HCT116 (cell line): ENCODE measurements around the gene F11R. TPM values are rescaled to one million over a fixed set of nuclear protein-coding genes. Genes with fewer than 3 reads are reported as not detected.

Experiments
- ATAC-seq: fragments of 200-7000 bp; cut with Tn5 transposase; 2 replicates; pipeline ENCODE4 v1.9.1; 2020; ENCODE audit warnings: mild to moderate bottlenecking, moderate library complexity
- BruUV-seq: library from RNA; stranded (reverse); fragments of 400-500 nt; replicated peaks from 2 replicates; lab custom pipeline; 2021; lab: Mats Ljungman, UMichigan
- CTCF ChIA-PET: fragments of 300-600 bp; sonication (Branson Sonifier 250); formaldehyde crosslinking; loops from one replicate; lab custom pipeline; 2021; ENCODE audit warnings: antibody characterized with exemption; lab: Charles Lee
- POLR2A ChIA-PET: fragments of 300-600, 350-600 bp; sonication (Branson Sonifier 250); formaldehyde crosslinking; loops from one replicate; lab custom pipeline; 2021; ENCODE audit warnings: antibody characterized with exemption; lab: Charles Lee
- RAD21 ChIA-PET, 2 experiments: fragments of 300-600 bp; sonication (Branson Sonifier 250); formaldehyde crosslinking; loops; one replicate each; lab custom pipeline; 2023; ENCODE audit warnings: low total read pairs in 2 of 2; ENCODE audit not compliant: uncharacterized antibody in 2 of 2, unreplicated experiment in 2 of 2, low non-redundant PET in 1 of 2; lab: Charles Lee
- DNase-seq: peaks from one replicate; pipeline ENCODE4 v3.0.0-alpha.2; 2010; ENCODE audit warnings: low read depth, low spot score
- H2AFZ ChIP-seq: fragments of 200-600 bp; shearing (Covaris generic), sonication (generic); 2 replicates; pipeline ENCODE4 v1.6.1; 2017; ENCODE audit warnings: low read depth, mixed run types, mixed read lengths, antibody characterized with exemption, low read length; ENCODE audit not compliant: poor library complexity, severe bottlenecking
- H3K27ac ChIP-seq: 2 replicates; pipeline ENCODE4 v1.5.1; 2012; ENCODE audit warnings: low read depth, low read length
- H3K27me3 ChIP-seq: fragments of 200-600 bp; sonication (generic); 2 replicates; pipeline ENCODE4 v1.6.1; 2016; ENCODE audit warnings: mixed run types, low read length, mixed read lengths; ENCODE audit not compliant: insufficient read depth
- H3K36me3 ChIP-seq, 2 experiments: fragments of 200-500 bp in 1 of 2; fragments of 200-600 bp in 1 of 2; sonication (Bioruptor generic) in 1 of 2; sonication (generic) in 1 of 2; 2 replicates each; pipeline versions ENCODE4 v1.5.1 to v1.6.1; 2014 to 2016; ENCODE audit warnings: low read length in 2 of 2, inconsistent platforms in 1 of 2, mixed read lengths in 1 of 2, mixed run types in 1 of 2; ENCODE audit not compliant: insufficient read depth in 2 of 2, control insufficient read depth in 1 of 2
- H3K4me1 ChIP-seq, 2 experiments: fragments of 200-600 bp in 1 of 2; sonication (generic) in 1 of 2; 2 replicates each; pipeline versions ENCODE4 v1.5.1 to v1.6.1; 2012 to 2017; ENCODE audit warnings: low read length in 2 of 2, inconsistent platforms in 1 of 2, mild to moderate bottlenecking in 1 of 2, mixed read lengths in 1 of 2, mixed run types in 1 of 2, moderate library complexity in 1 of 2; ENCODE audit not compliant: insufficient read depth in 2 of 2, control insufficient read depth in 1 of 2
- H3K4me2 ChIP-seq: fragments of 200-600 bp; sonication (generic); 2 replicates; pipeline ENCODE4 v1.6.1; 2017; ENCODE audit warnings: mixed run types, low read length, mixed read lengths
- H3K4me3 ChIP-seq, 2 experiments: fragments of 200-600 bp in 1 of 2; sonication (generic) in 1 of 2; replicated peaks in 1 of 2; 2 replicates each; pipeline ENCODE4 v1.5.1; 2011 to 2016; ENCODE audit warnings: low read length in 2 of 2, control low read depth in 1 of 2, low read depth in 1 of 2, mild to moderate bottlenecking in 1 of 2, mixed read lengths in 1 of 2, mixed run types in 1 of 2
- H3K79me2 ChIP-seq: fragments of 200-600 bp; sonication (generic); 2 replicates; pipeline ENCODE4 v1.6.1; 2017; ENCODE audit warnings: mild to moderate bottlenecking, mixed run types, low read length, moderate library complexity, mixed read lengths; ENCODE audit not compliant: insufficient read depth
- H3K9ac ChIP-seq: fragments of 200-600 bp; sonication (generic); 2 replicates; pipeline ENCODE4 v1.6.1; 2016; ENCODE audit warnings: low read length, mixed read lengths
- H3K9me2 ChIP-seq: fragments of 200-600 bp; sonication (generic), shearing (Covaris generic); 2 replicates; pipeline ENCODE4 v1.6.1; 2017; ENCODE audit warnings: mixed run types, mild to moderate bottlenecking, moderate library complexity; ENCODE audit not compliant: insufficient read depth
- H3K9me3 ChIP-seq, 2 experiments: fragments of 200-500 bp in 1 of 2; fragments of 200-600 bp in 1 of 2; sonication (Bioruptor generic) in 1 of 2; sonication (generic) in 1 of 2; 2 replicates each; pipeline ENCODE4 v1.6.1; 2014 to 2017; ENCODE audit warnings: low read length in 2 of 2, mixed read lengths in 2 of 2, inconsistent platforms in 1 of 2, low read depth in 1 of 2, mild to moderate bottlenecking in 1 of 2, mixed run types in 1 of 2, moderate library complexity in 1 of 2; ENCODE audit not compliant: control insufficient read depth in 1 of 2, insufficient read depth in 1 of 2
- H4K20me1 ChIP-seq: fragments of 200-600 bp; sonication (generic), shearing (Covaris generic); 2 replicates; pipeline ENCODE4 v1.6.1; 2017; ENCODE audit warnings: mixed run types, mild to moderate bottlenecking, moderate library complexity; ENCODE audit not compliant: insufficient read depth
- CEBPB ChIP-seq: IDR thresholded peaks from 2 replicates; pipeline ENCODE4 v1.6.1; 2012; ENCODE audit warnings: low read depth
- FOSL1 ChIP-seq: IDR thresholded peaks from 2 replicates; pipeline ENCODE4 v1.6.1; 2012; ENCODE audit warnings: low read depth
- POLR2AphosphoS5 ChIP-seq: IDR thresholded peaks from 2 replicates; pipeline ENCODE4 v1.6.1; 2011; ENCODE audit warnings: mild to moderate bottlenecking, low read depth, low read length, moderate library complexity
- SP1 ChIP-seq: IDR thresholded peaks from 2 replicates; pipeline ENCODE4 v1.6.1; 2012; ENCODE audit warnings: low read depth
- TCF7L2 ChIP-seq: IDR thresholded peaks from 2 replicates; pipeline ENCODE4 v1.7.0; 2011; ENCODE audit warnings: borderline replicate concordance, inconsistent platforms; ENCODE audit not compliant: insufficient read depth, insufficient read length; ENCODE audit errors: extremely low read depth
- YY1 ChIP-seq: IDR thresholded peaks from 2 replicates; pipeline ENCODE4 v1.6.1; 2011; ENCODE audit warnings: low read length, low read depth, moderate library complexity, mild to moderate bottlenecking; ENCODE audit not compliant: insufficient replicate concordance; ENCODE audit errors: extremely low read depth
- intact Hi-C: fragments of 100-400 bp; cut with micrococcal nuclease; formaldehyde crosslinking; loops from 2 replicates; pipeline ENCODE4 v1.10.0; 2022
- total RNA-seq: library from RNA; stranded (reverse); gene quantifications from one replicate; pipeline ENCODE4 v1.2.1, GENCODE V29; 2021; ENCODE audit not compliant: unreplicated experiment
- TF ChIP-seq, protein P1 (sequence below), 3 experiments: fragments of 200-600 bp in 1 of 3; sonication (generic) in 1 of 3; IDR thresholded peaks in 2 of 3; conservative IDR thresholded peaks in 1 of 3; 2 replicates each; pipeline ENCODE4 v1.5.1; 2012 to 2017; ENCODE audit warnings: low read depth in 2 of 3, low read length in 2 of 3, antibody characterized with exemption in 1 of 3, borderline replicate concordance in 1 of 3, control low read depth in 1 of 3, mild to moderate bottlenecking in 1 of 3, mixed read lengths in 1 of 3, mixed run types in 1 of 3, moderate library complexity in 1 of 3; ENCODE audit not compliant: insufficient read depth in 1 of 3
- TF ChIP-seq, protein P2 (sequence below): IDR thresholded peaks from 2 replicates; pipeline ENCODE4 v1.6.1; 2011; ENCODE audit warnings: mild to moderate bottlenecking, low read length, moderate library complexity; ENCODE audit not compliant: insufficient replicate concordance; ENCODE audit errors: extremely low read depth

F11R gene
- total RNA-seq, 1 experiment from 2014 or later = 86.7 TPM

DNA sequence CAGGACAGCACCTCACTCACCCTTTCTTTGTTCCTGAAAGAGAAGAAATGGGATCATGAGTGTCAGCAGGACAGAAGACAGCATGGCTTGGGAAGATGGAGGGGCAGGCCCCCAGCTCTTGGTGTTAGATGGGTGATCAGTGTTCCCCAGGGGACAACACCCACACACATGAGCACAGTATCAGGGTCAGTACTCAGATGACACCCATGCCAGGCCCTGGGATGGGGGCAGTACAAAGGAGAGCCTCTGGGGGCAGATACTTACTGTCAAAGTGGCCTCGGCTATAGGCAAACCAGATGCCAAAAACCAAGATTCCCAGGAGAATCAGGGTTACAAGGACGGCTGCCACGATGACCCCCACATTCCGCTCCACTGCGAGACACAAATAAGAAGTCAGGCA lies 21.6 kb downstream of the F11R start:
- RAD21 ChIA-PET = no interaction called here
- CTCF ChIA-PET = interaction anchor here (0.6 kb wide), 1 partner anchor 9 kb away, joined by 3 read pairs; no protein-coding TSS in a partner anchor
- TF ChIP-seq, protein P1, sequence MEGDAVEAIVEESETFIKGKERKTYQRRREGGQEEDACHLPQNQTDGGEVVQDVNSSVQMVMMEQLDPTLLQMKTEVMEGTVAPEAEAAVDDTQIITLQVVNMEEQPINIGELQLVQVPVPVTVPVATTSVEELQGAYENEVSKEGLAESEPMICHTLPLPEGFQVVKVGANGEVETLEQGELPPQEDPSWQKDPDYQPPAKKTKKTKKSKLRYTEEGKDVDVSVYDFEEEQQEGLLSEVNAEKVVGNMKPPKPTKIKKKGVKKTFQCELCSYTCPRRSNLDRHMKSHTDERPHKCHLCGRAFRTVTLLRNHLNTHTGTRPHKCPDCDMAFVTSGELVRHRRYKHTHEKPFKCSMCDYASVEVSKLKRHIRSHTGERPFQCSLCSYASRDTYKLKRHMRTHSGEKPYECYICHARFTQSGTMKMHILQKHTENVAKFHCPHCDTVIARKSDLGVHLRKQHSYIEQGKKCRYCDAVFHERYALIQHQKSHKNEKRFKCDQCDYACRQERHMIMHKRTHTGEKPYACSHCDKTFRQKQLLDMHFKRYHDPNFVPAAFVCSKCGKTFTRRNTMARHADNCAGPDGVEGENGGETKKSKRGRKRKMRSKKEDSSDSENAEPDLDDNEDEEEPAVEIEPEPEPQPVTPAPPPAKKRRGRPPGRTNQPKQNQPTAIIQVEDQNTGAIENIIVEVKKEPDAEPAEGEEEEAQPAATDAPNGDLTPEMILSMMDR (IDR thresholded peaks at IDR 0.05 in 2 of 3, conservative IDR thresholded peaks at IDR 0.05 in 1 of 3; ENCODE audit: borderline replicate concordance in 1 of 3, insufficient read depth in 1 of 3, low read depth in 2 of 3, low read length in 2 of 3) = no peak
- no peak for TF ChIP-seq POLR2AphosphoS5
- no peak for TF ChIP-seq TCF7L2
- TF ChIP-seq SP1 = no peak
- no peak for TF ChIP-seq CEBPB
- TF ChIP-seq, protein P2, sequence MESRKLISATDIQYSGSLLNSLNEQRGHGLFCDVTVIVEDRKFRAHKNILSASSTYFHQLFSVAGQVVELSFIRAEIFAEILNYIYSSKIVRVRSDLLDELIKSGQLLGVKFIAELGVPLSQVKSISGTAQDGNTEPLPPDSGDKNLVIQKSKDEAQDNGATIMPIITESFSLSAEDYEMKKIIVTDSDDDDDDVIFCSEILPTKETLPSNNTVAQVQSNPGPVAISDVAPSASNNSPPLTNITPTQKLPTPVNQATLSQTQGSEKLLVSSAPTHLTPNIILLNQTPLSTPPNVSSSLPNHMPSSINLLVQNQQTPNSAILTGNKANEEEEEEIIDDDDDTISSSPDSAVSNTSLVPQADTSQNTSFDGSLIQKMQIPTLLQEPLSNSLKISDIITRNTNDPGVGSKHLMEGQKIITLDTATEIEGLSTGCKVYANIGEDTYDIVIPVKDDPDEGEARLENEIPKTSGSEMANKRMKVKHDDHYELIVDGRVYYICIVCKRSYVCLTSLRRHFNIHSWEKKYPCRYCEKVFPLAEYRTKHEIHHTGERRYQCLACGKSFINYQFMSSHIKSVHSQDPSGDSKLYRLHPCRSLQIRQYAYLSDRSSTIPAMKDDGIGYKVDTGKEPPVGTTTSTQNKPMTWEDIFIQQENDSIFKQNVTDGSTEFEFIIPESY = no peak
- no peak for TF ChIP-seq YY1
- no peak for TF ChIP-seq FOSL1
- H3K27me3 ChIP-seq = no peaks in the 10 kb centered on the region
- H3K9me2 ChIP-seq = no peaks in the 10 kb centered on the region
- no peaks in the 10 kb centered on the region for H3K9me3 ChIP-seq
- H4K20me1 ChIP-seq = no peaks in the 10 kb centered on the region
- H3K4me2 ChIP-seq = no peak overlapping the region
- H3K9ac ChIP-seq = no peak overlapping the region
- ATAC-seq = no peak
- POLR2A ChIA-PET = interaction anchor here (1.2 kb wide), 1 partner anchor 22 kb away, joined by 3 read pairs; the partner anchor contains the start of gene F11R
- H3K4me1 ChIP-seq = peaks cover 26 to 42% of the 10 kb centered on the region in 2 experiments
- no peak overlapping the region for H3K27ac ChIP-seq
- no peak overlapping the region for H3K4me3 ChIP-seq
- H3K36me3 ChIP-seq = peaks cover 25 to 32% of the 10 kb centered on the region in 2 experiments; a peak in 3 of 4 replicates
- DNase-seq = no peak
- H3K79me2 ChIP-seq = peaks cover 30% of the 10 kb centered on the region
- H2AFZ ChIP-seq = no peak overlapping the region
- no TSS peak for BruUV-seq
- intact Hi-C loops = loop anchor here (5.0 kb wide), 1 partner anchor 118 kb away; the partner anchor contains the start of genes NIT1 and PFDN2
